RWPE2 (cell line): ENCODE data around the gene PNPLA1.

Experiments
- ATAC-seq: fragments of 200-7000 bp; cut with Tn5 transposase; 3 replicates; pipeline ENCODE4 v1.9.1; 2021; ENCODE audit warnings: low read depth
- DNase-seq: peaks from one replicate; pipeline ENCODE4 v3.0.0-alpha.2; 2020; ENCODE audit warnings: low spot score
- H3K27ac ChIP-seq: fragments of 450-650 bp; 2 replicates; pipeline ENCODE4 v1.5.1; 2017; ENCODE audit warnings: mild to moderate bottlenecking; ENCODE audit not compliant: poor library complexity, severe bottlenecking
- H3K27me3 ChIP-seq: fragments of 250-450 bp; sonication (Bioruptor Pico); 2 replicates; pipeline ENCODE4 v1.5.1; 2021; ENCODE audit warnings: mild to moderate bottlenecking, moderate library complexity; ENCODE audit not compliant: insufficient read depth, poor library complexity, severe bottlenecking
- H3K36me3 ChIP-seq: fragments of 250-450 bp; sonication (Bioruptor Pico); 2 replicates; pipeline ENCODE4 v1.5.1; 2020; ENCODE audit warnings: low read depth, mild to moderate bottlenecking, moderate library complexity
- H3K4me1 ChIP-seq: fragments of 250-450 bp; sonication (Bioruptor Pico); 2 replicates; pipeline ENCODE4 v1.5.1; 2021; ENCODE audit warnings: mild to moderate bottlenecking, moderate library complexity; ENCODE audit not compliant: insufficient read depth, poor library complexity, severe bottlenecking
- H3K4me3 ChIP-seq: fragments of 250-450 bp; sonication (Bioruptor Pico); 2 replicates; pipeline ENCODE4 v1.5.1; 2021; ENCODE audit warnings: mild to moderate bottlenecking, moderate library complexity; ENCODE audit not compliant: severe bottlenecking
- H3K9me3 ChIP-seq: fragments of 250-450 bp; sonication (Bioruptor Pico); 2 replicates; pipeline ENCODE4 v1.5.1; 2021; ENCODE audit warnings: mild to moderate bottlenecking, moderate library complexity; ENCODE audit not compliant: severe bottlenecking
- TF ChIP-seq, protein P1 (sequence below): fragments of 450-650 bp; IDR thresholded peaks from one replicate; pipeline ENCODE4 v1.5.1; 2017; ENCODE audit warnings: mild to moderate bottlenecking, moderate library complexity; ENCODE audit not compliant: poor library complexity, severe bottlenecking

Gene PNPLA1

DNA sequence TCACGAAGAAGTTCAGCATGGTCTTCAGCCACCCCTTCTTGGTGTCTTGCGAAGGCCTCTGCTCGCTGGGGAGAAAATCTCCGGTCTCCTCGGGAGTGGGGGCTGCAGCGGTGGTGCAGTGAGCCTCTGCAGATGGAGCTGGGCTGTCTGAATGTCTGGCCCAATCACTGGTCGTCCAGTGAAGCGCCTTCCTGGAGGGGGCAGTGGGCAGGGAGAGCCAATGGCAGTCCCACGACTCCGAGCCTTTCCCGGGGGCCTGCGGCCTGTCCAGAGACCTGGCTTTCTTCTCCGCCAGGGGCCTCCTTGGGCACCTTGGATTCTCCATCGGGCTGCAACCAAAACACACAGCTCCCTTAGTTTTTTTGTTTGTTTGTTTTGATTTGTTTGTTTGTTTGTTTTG lies 60.5 kb downstream of the PNPLA1 start:
- no peaks in the 10 kb centered on the region for H3K9me3 ChIP-seq
- no peaks in the 10 kb centered on the region for H3K36me3 ChIP-seq
- H3K27me3 ChIP-seq, result no peaks in the 10 kb centered on the region
- DNase-seq, result no peak
- no peak for ATAC-seq
- no peak overlapping the region for H3K4me3 ChIP-seq
- H3K4me1 ChIP-seq, result no peaks in the 10 kb centered on the region
- H3K27ac ChIP-seq, result no peak overlapping the region
- TF ChIP-seq, protein P1, sequence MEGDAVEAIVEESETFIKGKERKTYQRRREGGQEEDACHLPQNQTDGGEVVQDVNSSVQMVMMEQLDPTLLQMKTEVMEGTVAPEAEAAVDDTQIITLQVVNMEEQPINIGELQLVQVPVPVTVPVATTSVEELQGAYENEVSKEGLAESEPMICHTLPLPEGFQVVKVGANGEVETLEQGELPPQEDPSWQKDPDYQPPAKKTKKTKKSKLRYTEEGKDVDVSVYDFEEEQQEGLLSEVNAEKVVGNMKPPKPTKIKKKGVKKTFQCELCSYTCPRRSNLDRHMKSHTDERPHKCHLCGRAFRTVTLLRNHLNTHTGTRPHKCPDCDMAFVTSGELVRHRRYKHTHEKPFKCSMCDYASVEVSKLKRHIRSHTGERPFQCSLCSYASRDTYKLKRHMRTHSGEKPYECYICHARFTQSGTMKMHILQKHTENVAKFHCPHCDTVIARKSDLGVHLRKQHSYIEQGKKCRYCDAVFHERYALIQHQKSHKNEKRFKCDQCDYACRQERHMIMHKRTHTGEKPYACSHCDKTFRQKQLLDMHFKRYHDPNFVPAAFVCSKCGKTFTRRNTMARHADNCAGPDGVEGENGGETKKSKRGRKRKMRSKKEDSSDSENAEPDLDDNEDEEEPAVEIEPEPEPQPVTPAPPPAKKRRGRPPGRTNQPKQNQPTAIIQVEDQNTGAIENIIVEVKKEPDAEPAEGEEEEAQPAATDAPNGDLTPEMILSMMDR, result no peak

DNA sequence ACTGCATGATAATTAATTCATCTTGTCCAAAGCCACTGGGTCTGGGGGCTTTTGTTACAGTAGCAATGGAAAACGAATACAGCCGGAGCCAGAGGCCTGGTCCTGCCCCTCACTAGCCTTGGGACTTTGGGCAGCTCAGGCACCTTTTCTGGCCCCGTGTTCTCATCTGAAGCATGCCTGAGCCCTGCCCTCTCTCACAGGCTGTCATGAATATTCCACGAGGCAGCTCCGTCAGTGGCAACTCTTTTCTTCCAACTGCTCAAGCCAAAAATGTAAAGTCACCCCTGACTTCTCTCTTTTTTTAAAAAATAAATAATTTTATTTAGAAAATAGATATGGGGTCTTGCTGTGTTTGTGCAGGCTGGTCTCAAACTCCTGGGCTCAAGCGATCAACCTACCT lies 61.5 kb downstream of the PNPLA1 start:
- ATAC-seq, result no peak
- H3K27ac ChIP-seq, result no peak overlapping the region
- no peaks in the 10 kb centered on the region for H3K4me1 ChIP-seq
- H3K36me3 ChIP-seq, result no peaks in the 10 kb centered on the region
- no peak for DNase-seq
- H3K27me3 ChIP-seq, result no peaks in the 10 kb centered on the region
- TF ChIP-seq, protein P1, result no peak
- no peaks in the 10 kb centered on the region for H3K9me3 ChIP-seq
- H3K4me3 ChIP-seq, result no peak overlapping the region

DNA sequence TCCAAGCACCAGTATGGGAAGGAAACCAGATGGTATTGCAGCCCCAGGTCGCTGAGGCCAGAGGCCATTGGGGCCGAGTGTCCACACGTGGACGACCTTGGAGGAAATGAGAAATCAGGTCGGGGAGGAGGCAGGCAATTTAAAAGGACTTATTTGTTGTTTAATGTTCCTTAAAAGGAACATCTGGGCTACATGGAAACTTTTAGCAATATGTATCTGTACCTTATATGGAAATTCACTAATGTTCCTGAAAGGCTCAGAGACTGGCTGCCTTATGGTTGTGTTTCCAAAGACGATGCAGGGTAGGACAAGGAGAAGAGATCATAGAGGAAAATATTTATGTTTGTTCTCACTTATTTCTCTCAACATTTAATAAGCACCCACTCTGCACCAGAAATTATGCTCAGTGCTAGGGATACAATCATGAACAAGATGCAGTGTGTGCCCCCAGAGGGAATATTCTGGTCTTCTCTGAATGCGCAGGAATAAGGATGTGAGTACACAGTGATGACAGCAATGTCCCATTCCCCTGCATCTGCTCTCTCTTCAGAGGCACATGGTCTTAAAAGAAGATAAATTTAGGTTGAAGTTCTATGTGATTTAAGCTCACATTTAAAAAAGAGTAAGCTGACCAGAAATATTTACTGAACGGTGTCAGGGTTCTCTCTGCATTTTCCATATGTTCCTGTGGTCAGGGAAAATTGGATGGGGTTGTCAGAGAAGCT lies 63.5 kb downstream of the PNPLA1 start:
- no peak for ATAC-seq
- H3K4me1 ChIP-seq, result no peaks in the 10 kb centered on the region
- peaks cover 3% of the 10 kb centered on the region for H3K27me3 ChIP-seq
- no peak for DNase-seq
- H3K27ac ChIP-seq, result no peak overlapping the region
- TF ChIP-seq, protein P1, result no peak
- H3K9me3 ChIP-seq, result no peaks in the 10 kb centered on the region
- H3K4me3 ChIP-seq, result no peak overlapping the region
- H3K36me3 ChIP-seq, result no peaks in the 10 kb centered on the region

DNA sequence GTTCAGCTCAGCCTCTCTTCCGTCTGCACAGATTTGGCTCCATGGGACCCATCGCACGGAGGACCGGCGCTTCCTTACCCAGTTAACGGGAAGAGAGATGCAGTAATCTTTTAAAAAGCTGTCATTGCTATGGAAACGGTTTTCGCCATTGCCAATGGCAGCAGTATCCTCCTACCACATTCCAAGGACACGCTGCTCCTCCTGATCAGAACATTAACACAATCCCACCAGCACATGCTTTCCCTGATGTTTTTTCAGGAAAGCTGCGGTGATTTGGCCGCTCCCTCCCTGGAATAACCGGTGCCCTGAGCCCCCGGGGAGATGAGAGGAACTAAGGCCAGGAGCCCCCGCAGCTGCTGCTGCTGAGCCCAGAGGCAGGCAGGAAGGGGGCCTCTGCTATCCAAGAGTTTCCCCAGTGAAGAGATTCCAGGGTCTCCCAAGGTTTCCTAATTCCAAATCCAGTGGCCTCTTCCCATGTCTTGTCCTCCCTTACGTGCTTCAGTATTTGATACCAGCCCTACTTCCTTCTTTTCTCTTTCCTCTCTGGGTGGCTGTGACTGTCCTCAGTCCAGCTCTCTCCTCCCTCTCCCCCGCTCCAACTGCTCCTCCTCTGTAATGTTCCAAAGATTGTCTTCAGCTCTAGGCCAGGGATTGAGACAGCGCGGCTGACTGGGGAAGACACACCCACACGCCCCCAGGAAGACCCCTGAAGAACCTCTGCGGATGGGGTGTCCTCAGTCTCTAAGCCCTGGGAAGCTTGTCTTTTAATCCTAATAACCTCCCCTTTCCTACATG lies 64.3 kb downstream of the PNPLA1 start:
- Histone ChIP-seq H3K4me1 (no peaks in the 10 kb centered on the region), H3K36me3 (no peaks in the 10 kb centered on the region), H3K4me3 (no peak overlapping the region), H3K9me3 (no peaks in the 10 kb centered on the region), H3K27me3 (peaks cover 3% of the 10 kb centered on the region), H3K27ac (no peak overlapping the region)
- TF ChIP-seq, protein P1, result no peak
- DNase-seq (no peak), ATAC-seq (no peak)
